Measurements from ENCODE around the gene CCL22.

GRCh38 chr16:57389087-57389468, 30.5 kb downstream of the CCL22 start:
- TF ChIP-seq POLR2A (IDR thresholded peaks at IDR 0.05; ENCODE audit: low read length) (no peak), GATA1 (IDR thresholded peaks at IDR 0.05; ENCODE audit: low read depth, low read length) (no peak)

All from erythroblast (primary cell).